Cortex of kidney (tissue), 1 donor: ENCODE measurements around the gene SHLD3.
"Not testable (repeated sequence)": the region's sequence is repeated elsewhere in the genome, so short reads cannot be mapped to it uniquely, and the experiment has no call there.

Experiments used
- DNase-seq: peaks from one replicate; lab custom pipeline; 2025; lab: John Stamatoyannopoulos, UW

Gene SHLD3

GRCh38 chr5:65624571-65625555 is at the start of gene SHLD3, which contains the start of gene TRAPPC13:
TSS of gene SHLD3 (plus strand) at chr5:65625027. CDS start at chr5:65629588, 4,561 bp downstream.
TSS of gene TRAPPC13 (plus strand) at chr5:65625027. CDS start at chr5:65625061, 34 bp downstream.
- DNase-seq: no peak

GRCh38 chr5:65577141-65577540 is 47.7 kb upstream of the SHLD3 start:
- DNase-seq: no peak

- DNase-seq: no peak
Observed at GRCh38 chr5:65588694-65589093, 36.1 kb upstream of the SHLD3 start.

GRCh38 chr5:65601761-65602160 is 23.1 kb upstream of the SHLD3 start:
- DNase-seq: not testable (repeated sequence)

- DNase-seq: no peak
Observed at GRCh38 chr5:65611524-65611923, 13.3 kb upstream of the SHLD3 start.

GRCh38 chr5:65612298-65612907 is 12.4 kb upstream of the SHLD3 start:
- no peak for DNase-seq

- DNase-seq: no peak
Observed at GRCh38 chr5:65620021-65620420, 4.8 kb upstream of the SHLD3 start.

- not testable (repeated sequence) for DNase-seq
Observed at GRCh38 chr5:65621961-65622360, 2.9 kb upstream of the SHLD3 start.

GRCh38 chr5:65623482-65623881 is 1.3 kb upstream of the SHLD3 start:
- DNase-seq: no peak

- no peak for DNase-seq
Observed at GRCh38 chr5:65624025-65624570, 729 bp upstream of the SHLD3 start, which contains the start of gene TRIM23. TSS of gene TRIM23 (minus strand) at chr5:65624333. CDS start at chr5:65624274, 59 bp downstream.

- DNase-seq: no peak
Observed at GRCh38 chr5:65625743-65626142, 916 bp downstream of the SHLD3 start.

- DNase-seq: no peak
Observed at GRCh38 chr5:65630981-65631380, 6.2 kb downstream of the SHLD3 start.

- no peak for DNase-seq
Observed at GRCh38 chr5:65640240-65640639, 15.4 kb downstream of the SHLD3 start.

GRCh38 chr5:65646938-65647337 is 22.1 kb downstream of the SHLD3 start:
- DNase-seq: no peak

- DNase-seq: no peak
Observed at GRCh38 chr5:65647941-65648340, 23.1 kb downstream of the SHLD3 start.

- no peak for DNase-seq
Observed at GRCh38 chr5:65651144-65651543, 26.3 kb downstream of the SHLD3 start.

GRCh38 chr5:65654713-65655112 is 29.9 kb downstream of the SHLD3 start:
- DNase-seq: no peak

GRCh38 chr5:65663804-65664521 is 39.1 kb downstream of the SHLD3 start:
- no peak for DNase-seq

GRCh38 chr5:65668696-65669095 is 43.9 kb downstream of the SHLD3 start:
- no peak for DNase-seq

GRCh38 chr5:65672796-65673195 is 48.0 kb downstream of the SHLD3 start:
- DNase-seq: no peak

- DNase-seq: no peak
Observed at GRCh38 chr5:65674749-65675148, 49.9 kb downstream of the SHLD3 start.

- not testable (repeated sequence) for DNase-seq
Observed at GRCh38 chr5:65676056-65676455, 51.2 kb downstream of the SHLD3 start.
